SIG-M5 treated with dmso at 0.1 percent for 504 hours (cell line): ENCODE results near the gene FRY.

Experiments used
- DNase-seq: peaks from one replicate; lab custom pipeline; 2025; ENCODE audit not compliant: unreplicated experiment; lab: John Stamatoyannopoulos, UW

FRY gene

GRCh38 chr13:32297206-32297605, 265.6 kb downstream of the FRY start:
- no peak for DNase-seq

GRCh38 chr13:32298695-32299094, 267.1 kb downstream of the FRY start:
- DNase-seq, result no peak

GRCh38 chr13:32299893-32300292, 268.3 kb downstream of the FRY start:
- no peak for DNase-seq

- DNase-seq, result no peak
Observed at GRCh38 chr13:32300406-32300805, 268.8 kb downstream of the FRY start.

GRCh38 chr13:32300920-32301319, 269.3 kb downstream of the FRY start:
- DNase-seq, result no peak

- no peak for DNase-seq
Observed at GRCh38 chr13:32302461-32302860, 270.9 kb downstream of the FRY start.

GRCh38 chr13:32305646-32306045, 274.1 kb downstream of the FRY start:
- DNase-seq, result no peak

GRCh38 chr13:32309312-32310133, 277.9 kb downstream of the FRY start:
- DNase-seq, result peak; percentile 65

DNA sequence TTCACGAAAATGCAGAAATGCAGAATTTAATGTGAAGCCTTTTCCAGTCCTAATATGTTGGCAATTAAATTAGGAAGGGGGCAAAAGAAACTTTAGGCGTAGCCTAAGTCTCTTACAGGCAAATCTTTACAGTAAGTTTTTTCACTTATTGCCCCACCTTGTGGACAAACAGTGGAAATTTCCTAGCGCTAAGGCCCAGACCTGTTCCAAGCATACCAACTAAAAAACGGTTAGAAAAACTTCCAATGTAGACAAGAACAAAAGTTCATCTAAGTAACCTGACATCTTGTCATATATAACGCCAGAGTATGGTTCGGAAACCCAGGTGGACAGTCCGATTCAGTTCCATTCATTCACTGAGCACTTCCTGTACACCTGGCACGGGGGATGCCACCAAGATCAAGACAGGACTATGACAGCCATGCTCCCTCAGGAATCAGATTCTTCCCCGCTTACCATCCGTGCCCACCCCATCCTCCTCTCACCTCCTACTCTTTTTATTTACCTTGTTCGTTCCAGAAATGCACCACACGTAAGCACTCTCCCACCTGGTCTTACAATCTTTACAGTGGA, 278.6 kb downstream of the FRY start:
- peak; percentile 68 for DNase-seq

DNA sequence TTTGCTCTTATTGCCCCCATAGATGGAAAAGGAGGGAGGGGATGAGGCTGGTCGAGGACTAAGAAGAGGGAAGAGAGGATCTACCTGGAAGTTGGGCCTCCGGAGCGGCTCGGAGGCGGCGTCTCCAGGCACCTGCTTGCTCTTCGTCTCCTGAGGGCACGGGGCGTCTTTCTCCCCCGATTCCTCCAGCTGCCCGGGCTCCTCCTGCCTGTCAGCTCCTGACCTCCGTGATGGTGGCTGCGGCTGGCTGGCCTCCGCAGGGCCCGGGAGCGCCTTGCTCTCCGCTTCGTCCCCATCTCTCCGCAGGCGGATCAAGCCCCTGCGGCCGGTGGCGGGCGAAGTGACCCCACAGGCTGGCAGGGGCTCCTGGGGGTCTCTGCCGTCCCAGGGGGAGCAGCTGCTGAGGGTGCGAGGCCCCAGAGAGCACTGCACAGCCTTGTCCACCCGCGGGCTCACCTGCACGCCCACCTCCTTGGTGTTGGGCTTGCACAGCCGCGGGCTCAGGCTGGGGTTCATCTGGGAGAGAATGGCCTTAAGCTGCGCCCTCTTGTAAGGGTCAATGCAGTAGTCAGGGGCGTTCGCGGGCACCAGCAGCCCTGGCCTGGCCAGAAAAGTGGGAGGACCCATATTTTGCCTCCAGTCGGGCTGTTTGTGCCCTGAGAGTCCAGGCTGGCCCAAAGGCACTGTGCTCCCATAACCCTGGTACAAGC, 279.8 kb downstream of the FRY start:
- no peak for DNase-seq

DNA sequence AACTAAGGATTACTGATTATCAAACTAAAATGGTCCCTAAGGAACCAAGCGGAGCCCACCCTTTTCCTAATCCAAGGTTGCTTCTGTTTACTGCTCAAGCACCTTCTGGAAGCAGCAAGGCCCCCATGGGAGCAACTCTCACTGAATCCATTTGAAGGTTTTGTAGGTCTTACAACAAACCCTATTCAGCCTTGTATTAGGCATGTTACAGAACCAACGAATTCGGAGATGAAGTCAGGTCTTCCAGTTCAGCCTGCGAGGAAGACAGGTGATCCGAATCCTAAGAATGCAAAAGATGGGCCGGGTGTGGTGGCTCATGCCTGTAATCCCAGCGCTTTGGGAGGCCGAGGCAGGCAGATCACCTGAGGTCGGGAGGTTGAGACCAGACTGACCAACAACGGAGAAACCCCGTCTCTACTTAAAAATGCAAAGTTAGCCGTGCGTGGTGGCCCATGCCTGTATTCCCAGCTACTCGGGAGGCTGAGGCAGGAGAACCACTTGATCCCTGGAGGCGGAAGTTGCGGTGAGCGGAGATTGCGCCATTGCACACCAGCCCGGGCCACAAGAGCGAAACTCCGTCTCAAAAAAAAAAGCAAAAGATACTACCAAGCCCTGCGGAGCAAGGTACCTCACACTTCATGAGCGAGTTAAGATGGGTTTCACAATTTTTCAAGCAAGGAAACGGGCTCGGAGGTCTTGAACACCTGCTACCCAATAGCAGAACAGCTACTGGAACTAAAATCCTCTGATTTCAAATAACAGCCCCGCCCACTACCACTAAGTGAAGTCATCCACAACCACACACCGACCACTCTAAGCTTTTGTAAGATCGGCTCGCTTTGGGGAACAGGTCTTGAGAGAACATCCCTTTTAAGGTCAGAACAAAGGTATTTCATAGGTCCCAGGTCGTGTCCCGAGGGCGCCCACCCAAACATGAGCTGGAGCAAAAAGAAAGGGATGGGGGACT, 283.0 kb downstream of the FRY start:
- DNase-seq, result peak; percentile 98

- DNase-seq, result peak; percentile 93
Observed at GRCh38 chr13:32315238-32316027, 283.9 kb downstream of the FRY start, which contains the start of the genes BRCA2 and ZAR1L. Gene BRCA2 (plus strand): TSS chr13:32315508. CDS start chr13:32316461, 953 bp downstream. Gene ZAR1L (minus strand): TSS chr13:32315363. CDS start chr13:32311925, 3,438 bp downstream.

GRCh38 chr13:32316028-32316339, 284.4 kb downstream of the FRY start:
- no peak for DNase-seq

DNA sequence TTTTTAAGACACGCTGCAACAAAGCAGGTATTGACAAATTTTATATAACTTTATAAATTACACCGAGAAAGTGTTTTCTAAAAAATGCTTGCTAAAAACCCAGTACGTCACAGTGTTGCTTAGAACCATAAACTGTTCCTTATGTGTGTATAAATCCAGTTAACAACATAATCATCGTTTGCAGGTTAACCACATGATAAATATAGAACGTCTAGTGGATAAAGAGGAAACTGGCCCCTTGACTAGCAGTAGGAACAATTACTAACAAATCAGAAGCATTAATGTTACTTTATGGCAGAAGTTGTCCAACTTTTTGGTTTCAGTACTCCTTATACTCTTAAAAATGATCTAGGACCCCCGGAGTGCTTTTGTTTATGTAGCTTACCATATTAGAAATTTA, 284.9 kb downstream of the FRY start:
- peak; percentile 85 for DNase-seq

DNA sequence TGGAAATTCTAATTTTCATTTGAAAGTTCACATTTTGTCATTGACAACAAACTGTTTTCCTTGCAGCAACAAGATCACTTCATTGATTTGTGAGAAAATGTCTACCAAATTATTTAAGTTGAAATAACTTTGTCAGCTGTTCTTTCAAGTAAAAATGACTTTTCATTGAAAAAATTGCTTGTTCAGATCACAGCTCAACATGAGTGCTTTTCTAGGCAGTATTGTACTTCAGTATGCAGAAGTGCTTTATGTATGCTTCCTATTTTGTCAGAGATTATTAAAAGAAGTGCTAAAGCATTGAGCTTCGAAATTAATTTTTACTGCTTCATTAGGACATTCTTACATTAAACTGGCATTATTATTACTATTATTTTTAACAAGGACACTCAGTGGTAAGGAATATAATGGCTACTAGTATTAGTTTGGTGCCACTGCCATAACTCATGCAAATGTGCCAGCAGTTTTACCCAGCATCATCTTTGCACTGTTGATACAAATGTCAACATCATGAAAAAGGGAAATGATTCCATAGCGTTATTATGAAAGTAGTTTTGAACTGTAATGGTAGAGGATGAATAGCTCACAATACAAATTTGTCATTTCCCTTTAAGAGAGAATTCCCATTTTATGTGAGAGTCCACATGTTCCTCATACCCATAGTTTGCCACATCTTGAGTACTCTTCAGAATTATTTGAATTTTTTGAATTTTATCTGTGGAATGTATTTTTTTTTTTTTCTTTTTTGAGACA, 286.3 kb downstream of the FRY start:
- peak; percentile 67 for DNase-seq

GRCh38 chr13:32320528-32320927, 289.0 kb downstream of the FRY start:
- no peak for DNase-seq

DNA sequence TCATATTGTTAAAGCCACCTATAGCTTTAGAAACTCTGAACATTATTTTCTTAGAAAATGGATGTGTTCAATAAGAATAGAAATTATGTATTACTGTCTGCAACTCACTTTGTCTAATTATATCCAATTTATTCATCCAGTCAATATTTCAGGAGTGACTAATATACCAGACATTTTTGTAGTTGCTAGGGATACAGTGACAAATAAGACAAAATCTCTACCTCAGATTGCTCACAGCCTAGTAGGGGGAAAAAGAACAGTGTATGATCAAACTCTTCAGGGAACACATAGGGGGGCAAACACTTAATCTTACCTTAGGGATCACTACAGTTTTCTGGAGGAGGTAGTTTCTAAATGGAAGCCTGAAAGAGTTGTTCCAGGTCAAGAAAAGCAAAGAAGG, 292.3 kb downstream of the FRY start:
- no peak for DNase-seq

DNA sequence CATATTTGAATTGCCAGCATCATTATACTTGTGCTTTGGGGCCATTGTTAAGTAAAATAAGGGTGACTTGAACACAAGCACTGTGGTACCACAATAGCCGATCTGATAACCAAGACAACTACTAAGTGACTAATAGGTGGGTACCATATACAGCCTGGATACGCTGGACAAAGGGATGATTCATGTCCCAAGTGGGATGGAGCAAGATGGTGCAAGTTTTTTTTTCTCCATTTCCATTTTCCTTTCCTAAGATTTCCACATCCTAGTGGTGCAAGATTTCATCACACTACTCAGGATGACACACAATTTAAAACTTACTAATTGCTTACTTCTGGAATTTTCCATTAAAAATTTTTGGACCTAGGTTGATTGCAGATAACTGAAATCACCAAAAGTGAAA, 298.9 kb downstream of the FRY start:
- no peak for DNase-seq

DNA sequence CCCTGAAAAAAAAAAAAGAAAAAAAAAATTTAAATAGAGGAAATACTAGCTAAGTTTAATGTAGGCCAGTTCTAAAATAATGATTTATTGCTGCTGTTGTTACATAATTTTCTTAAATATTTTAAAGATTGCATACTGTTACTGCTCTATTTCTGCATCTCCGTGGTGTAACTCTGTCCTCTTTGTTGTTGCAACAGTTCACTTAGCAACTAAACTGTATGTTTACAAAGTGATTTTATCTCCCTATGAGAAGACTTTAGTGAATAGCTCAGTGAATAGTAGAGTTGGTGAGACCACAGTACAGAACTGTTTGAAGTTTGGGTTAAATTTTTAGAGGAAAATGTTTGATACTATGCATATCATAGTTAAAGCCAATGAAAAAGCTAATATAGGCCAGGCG, 303.1 kb downstream of the FRY start:
- peak; percentile 48 for DNase-seq
